ENCODE measurements around the gene CCL25. TPM values are rescaled to one million over a fixed set of nuclear protein-coding genes. Genes with fewer than 3 reads are reported as not detected.

Gene CCL25
- total and polyA plus RNA-seq, 10 donors: 0.42 to 1.2 (median 0.66) TPM; not detected in 4

DNA sequence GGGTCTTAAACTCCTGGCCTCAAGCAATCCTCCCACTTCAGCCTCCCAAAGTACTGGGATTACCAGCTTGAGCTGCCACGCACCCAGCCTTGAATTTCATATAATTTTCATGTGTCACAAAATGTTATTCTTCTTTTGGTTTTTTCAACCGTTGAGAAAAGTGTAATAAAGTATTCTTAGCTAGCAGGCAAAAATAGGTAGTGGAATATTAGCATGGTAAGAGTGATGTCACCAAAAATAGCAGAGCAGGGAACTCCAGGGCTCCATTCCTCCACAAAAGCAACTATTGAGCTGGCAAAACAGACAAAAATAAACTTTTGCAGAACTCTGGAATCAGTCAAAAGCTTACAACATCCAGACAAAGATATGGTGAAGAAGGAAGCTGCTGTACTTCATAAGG lies 52.9 kb downstream of the CCL25 start:
- TF ChIP-seq POLR2AphosphoS5 (IDR thresholded peaks at IDR 0.05) (no peak), POLR2A (IDR thresholded peaks at IDR 0.05) (no peak)
- TF ChIP-seq, protein P1, sequence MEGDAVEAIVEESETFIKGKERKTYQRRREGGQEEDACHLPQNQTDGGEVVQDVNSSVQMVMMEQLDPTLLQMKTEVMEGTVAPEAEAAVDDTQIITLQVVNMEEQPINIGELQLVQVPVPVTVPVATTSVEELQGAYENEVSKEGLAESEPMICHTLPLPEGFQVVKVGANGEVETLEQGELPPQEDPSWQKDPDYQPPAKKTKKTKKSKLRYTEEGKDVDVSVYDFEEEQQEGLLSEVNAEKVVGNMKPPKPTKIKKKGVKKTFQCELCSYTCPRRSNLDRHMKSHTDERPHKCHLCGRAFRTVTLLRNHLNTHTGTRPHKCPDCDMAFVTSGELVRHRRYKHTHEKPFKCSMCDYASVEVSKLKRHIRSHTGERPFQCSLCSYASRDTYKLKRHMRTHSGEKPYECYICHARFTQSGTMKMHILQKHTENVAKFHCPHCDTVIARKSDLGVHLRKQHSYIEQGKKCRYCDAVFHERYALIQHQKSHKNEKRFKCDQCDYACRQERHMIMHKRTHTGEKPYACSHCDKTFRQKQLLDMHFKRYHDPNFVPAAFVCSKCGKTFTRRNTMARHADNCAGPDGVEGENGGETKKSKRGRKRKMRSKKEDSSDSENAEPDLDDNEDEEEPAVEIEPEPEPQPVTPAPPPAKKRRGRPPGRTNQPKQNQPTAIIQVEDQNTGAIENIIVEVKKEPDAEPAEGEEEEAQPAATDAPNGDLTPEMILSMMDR (IDR thresholded peaks at IDR 0.05 in 8 of 11, conservative IDR thresholded peaks at IDR 0.05 in 3 of 11): no peak
- H3K4me1 ChIP-seq: no peaks in the 10 kb centered on the region

GRCh38 chr19:8107301-8107903 lies 54.8 kb downstream of the CCL25 start:
- WGBS, 5 donors: 54 to 77% (median 72%) methylated on average over 2 of the region's 2 CpGs
- Histone ChIP-seq H3K4me1 (no peaks in the 10 kb centered on the region), H3K4me3 (no peak overlapping the region), H3K27ac (no peak overlapping the region), H3K9me3 (peaks cover 0 to 12% (median 0%) of the 10 kb centered on the region in 8 donors), H3K36me3 (no peaks in the 10 kb centered on the region), H3K27me3 (replicated peaks in 1 of 7) (peaks cover 0 to 59% (median 3%) of the 10 kb centered on the region in 7 donors)
- intact Hi-C loops (cut with DNase I; ENCODE audit: low total_unique reads): no loop called here
- no peak for DNase-seq
- TF ChIP-seq, protein P1 (IDR thresholded peaks at IDR 0.05 in 8 of 11, conservative IDR thresholded peaks at IDR 0.05 in 3 of 11): no peak
- TF ChIP-seq POLR2AphosphoS5 (IDR thresholded peaks at IDR 0.05) (no peak), POLR2A (IDR thresholded peaks at IDR 0.05) (no peak)

More for the DNA sequence above, 52.9 kb downstream of the CCL25 start:
- WGBS, 5 donors: 75 to 84% (median 82%) methylated on average over 2 of the region's 2 CpGs
- H3K27ac ChIP-seq: no peak overlapping the region
- H3K9me3 ChIP-seq: peaks cover 0 to 9% (median 0%) of the 10 kb centered on the region in 8 donors
- H3K4me3 ChIP-seq: no peak overlapping the region
- intact Hi-C loops (cut with DNase I; ENCODE audit: low total_unique reads): no loop called here
- H3K36me3 ChIP-seq: no peaks in the 10 kb centered on the region
- no peak for DNase-seq
- H3K27me3 ChIP-seq (replicated peaks in 1 of 7): peaks cover 0 to 48% (median 0%) of the 10 kb centered on the region in 7 donors

- Histone ChIP-seq H3K9me3 (peaks cover 0 to 12% (median 0%) of the 10 kb centered on the region in 8 donors), H3K36me3 (no peaks in the 10 kb centered on the region), H3K4me1 (no peaks in the 10 kb centered on the region), H3K27me3 (replicated peaks in 1 of 7) (peaks cover 0 to 59% (median 3%) of the 10 kb centered on the region in 7 donors), H3K4me3 (no peak overlapping the region), H3K27ac (no peak overlapping the region)
- intact Hi-C loops (cut with DNase I; ENCODE audit: low total_unique reads): no loop called here
- 51 to 62% (median 57%) methylated on average over 18 to 19 of the region's 19 CpGs for WGBS, 5 donors
- TF ChIP-seq POLR2A (IDR thresholded peaks at IDR 0.05): no peak
- TF ChIP-seq, protein P1 (IDR thresholded peaks at IDR 0.05 in 8 of 11, conservative IDR thresholded peaks at IDR 0.05 in 3 of 11): no peak
- no peak for TF ChIP-seq POLR2AphosphoS5 (IDR thresholded peaks at IDR 0.05)
- DNase-seq: peak; percentile 47
These were observed 56.2 kb downstream of the CCL25 start for GRCh38 chr19:8108560-8109445.

DNA sequence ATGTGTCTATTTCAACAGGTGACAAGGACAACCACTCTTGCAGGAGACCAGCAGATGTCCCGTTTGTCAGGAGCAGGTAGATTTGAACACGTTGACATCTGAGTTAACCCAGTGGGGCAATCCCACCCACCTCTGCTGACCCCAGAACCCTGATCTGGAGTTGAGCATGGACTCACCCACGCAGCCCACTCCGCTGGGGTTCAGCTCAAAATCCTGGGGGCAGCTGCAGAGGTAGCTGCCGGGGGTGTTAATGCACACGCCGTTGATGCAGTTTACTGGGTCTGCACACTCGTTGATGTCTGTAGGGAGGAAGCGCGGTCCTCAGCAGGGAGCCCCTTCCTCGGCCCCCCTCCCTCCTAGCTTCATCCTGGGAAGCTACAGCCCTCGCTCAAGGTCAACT lies 56.9 kb downstream of the CCL25 start:
- H3K27me3 ChIP-seq (replicated peaks in 1 of 7): peaks cover 0 to 59% (median 3%) of the 10 kb centered on the region in 7 donors
- H3K9me3 ChIP-seq: peaks cover 0 to 12% (median 0%) of the 10 kb centered on the region in 8 donors
- no peaks in the 10 kb centered on the region for H3K4me1 ChIP-seq
- intact Hi-C loops (cut with DNase I; ENCODE audit: low total_unique reads): no loop called here
- no peaks in the 10 kb centered on the region for H3K36me3 ChIP-seq
- DNase-seq: no peak
- H3K27ac ChIP-seq: no peak overlapping the region
- H3K4me3 ChIP-seq: no peak overlapping the region
- WGBS, 5 donors: 55 to 71% (median 65%) methylated on average over 12 of the region's 12 CpGs
- TF ChIP-seq POLR2AphosphoS5 (IDR thresholded peaks at IDR 0.05): no peak
- no peak for TF ChIP-seq POLR2A (IDR thresholded peaks at IDR 0.05)
- TF ChIP-seq, protein P1 (IDR thresholded peaks at IDR 0.05 in 8 of 11, conservative IDR thresholded peaks at IDR 0.05 in 3 of 11): no peak
